Endodermal cell (in vitro differentiated cells): ENCODE measurements around the gene ATG16L2. TPM values are rescaled to one million over a fixed set of nuclear protein-coding genes. Genes with fewer than 3 reads are reported as not detected.

ENCODE experiments used
- DNase-seq: peaks from one replicate; pipeline ENCODE4 v3.0.0-alpha.2; 2017
- H3K27ac ChIP-seq: 2 replicates; pipeline ENCODE4 v1.5.1; 2013; ENCODE audit warnings: mild to moderate bottlenecking, low read depth, low read length, moderate library complexity
- H3K27me3 ChIP-seq: 2 replicates; pipeline ENCODE4 v1.6.1; 2013; ENCODE audit warnings: mild to moderate bottlenecking, low read length, moderate library complexity; ENCODE audit not compliant: insufficient read depth, control insufficient read depth, poor library complexity, severe bottlenecking
- H3K36me3 ChIP-seq: 2 replicates; pipeline ENCODE4 v1.7.0; 2013; ENCODE audit warnings: mild to moderate bottlenecking, low read length, moderate library complexity; ENCODE audit not compliant: control insufficient read depth, insufficient read depth
- H3K4me1 ChIP-seq: one replicate; pipeline ENCODE4 v1.7.0; 2013; ENCODE audit warnings: low read length; ENCODE audit not compliant: control insufficient read depth, insufficient read depth
- H3K4me3 ChIP-seq: 2 replicates; pipeline ENCODE4 v1.5.1; 2013; ENCODE audit warnings: mild to moderate bottlenecking, low read length, moderate library complexity
- H3K9ac ChIP-seq: 2 replicates; pipeline ENCODE4 v1.6.1; 2013; ENCODE audit warnings: mild to moderate bottlenecking, low read length, moderate library complexity; ENCODE audit not compliant: poor library complexity, severe bottlenecking; ENCODE audit errors: extremely low read depth
- H3K9me3 ChIP-seq: 2 replicates; pipeline ENCODE4 v1.6.1; 2013; ENCODE audit warnings: mild to moderate bottlenecking, low read length, moderate library complexity; ENCODE audit not compliant: control insufficient read depth
- H3K27ac Mint-ChIP-seq: 2 replicates; pipeline ENCODE4 v1.8.0; 2020; ENCODE audit warnings: mixed read lengths
- H3K27me3 Mint-ChIP-seq: 2 replicates; pipeline ENCODE4 v1.8.0; 2021; ENCODE audit warnings: mild to moderate bottlenecking, mixed read lengths; ENCODE audit not compliant: insufficient read depth
- H3K36me3 Mint-ChIP-seq: 2 replicates; pipeline ENCODE4 v1.8.0; 2020; ENCODE audit warnings: low read depth, mixed read lengths
- H3K4me1 Mint-ChIP-seq: 2 replicates; pipeline ENCODE4 v1.8.0; 2020; ENCODE audit warnings: mixed read lengths
- H3K4me3 Mint-ChIP-seq: 2 replicates; pipeline ENCODE4 v1.8.0; 2020; ENCODE audit warnings: mild to moderate bottlenecking, moderate library complexity, mixed read lengths
- H3K9me3 Mint-ChIP-seq: 2 replicates; pipeline ENCODE4 v1.8.0; 2020; ENCODE audit warnings: mild to moderate bottlenecking, mixed read lengths
- CTCF ChIP-seq: fragments of 200-600 bp; sonication (generic); conservative IDR thresholded peaks from 2 replicates; pipeline ENCODE4 v1.5.0; 2021; ENCODE audit warnings: antibody characterized with exemption, mild to moderate bottlenecking
- WGBS, 2 experiments: methylation state at CpG; one replicate each; pipeline versions ENCODE4 v1.1.5 to v1.1.7; 2013; ENCODE audit warnings: missing lambda C conversion rate in 2 of 2, mixed read lengths in 1 of 2; ENCODE audit not compliant: insufficient coverage in 1 of 2, insufficient read length in 1 of 2; 5-methylcytosine and 5-hydroxymethylcytosine counted together
- total RNA-seq, 2 donors: library from RNA; stranded (reverse); fragmentation: NEBNext Ultra II Directional in 1 of 2; extraction: Animal tissue kit (Norgen Biotek cat#: 25700) in 1 of 2; gene quantifications; 2 replicates in 1 of 2; 3 replicates in 1 of 2; pipeline ENCODE4 v1.2.1, GENCODE V29; 2021

The ATG16L2 gene
- total RNA-seq, 2 donors from 2014 or later = 32.2 to 34.2 TPM

DNA sequence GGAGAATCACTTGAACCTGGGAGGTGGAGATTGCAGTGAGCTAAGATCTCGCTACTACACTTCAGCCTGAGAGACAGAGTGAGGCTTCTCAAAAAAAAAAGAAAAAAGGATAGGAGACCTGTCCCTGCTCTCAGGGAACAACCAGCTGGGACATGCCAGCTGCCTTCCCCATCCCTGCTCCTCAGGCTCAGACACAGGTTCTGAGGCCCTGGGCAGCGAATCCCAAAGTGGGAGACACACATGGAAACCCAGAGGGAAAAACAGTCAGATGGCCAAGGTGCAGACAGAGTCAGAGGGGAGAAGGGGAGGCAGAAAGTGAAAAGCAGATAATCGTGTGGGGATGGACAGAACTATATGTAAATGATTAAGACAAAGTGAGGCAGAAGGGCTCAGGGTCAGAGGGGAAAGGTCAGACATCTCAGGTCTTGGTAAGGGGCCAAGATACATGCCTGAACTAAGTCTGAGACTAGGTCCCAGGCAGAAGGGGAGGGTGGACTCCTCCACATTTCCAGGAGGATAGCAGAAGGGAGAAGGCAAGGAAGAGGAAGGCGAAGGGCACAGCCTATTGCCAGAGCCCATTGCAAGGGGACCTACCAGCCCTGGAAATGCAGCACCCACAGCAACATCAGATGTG lies 34.6 kb upstream of the ATG16L2 start:
- H3K9me3 Mint-ChIP-seq = no peaks in the 10 kb centered on the region
- peaks cover 5% of the 10 kb centered on the region for H3K36me3 Mint-ChIP-seq
- Histone ChIP-seq H3K4me1 (peaks cover 4% of the 10 kb centered on the region), H3K9ac (no peak overlapping the region), H3K36me3 (no peaks in the 10 kb centered on the region), H3K27ac (no peak overlapping the region), H3K9me3 (no peaks in the 10 kb centered on the region), H3K27me3 (peaks cover 14% of the 10 kb centered on the region), H3K4me3 (no peak overlapping the region)
- 89 to 90% methylated on average over 3 to 4 of the region's 4 CpGs for WGBS, 2 experiments
- peak overlapping the region; percentile 65 for H3K4me3 Mint-ChIP-seq
- H3K27ac Mint-ChIP-seq = no peak overlapping the region
- peaks cover 7% of the 10 kb centered on the region for H3K27me3 Mint-ChIP-seq
- H3K4me1 Mint-ChIP-seq = peaks cover 11% of the 10 kb centered on the region
- DNase-seq = no peak
- no peak for TF ChIP-seq CTCF

DNA sequence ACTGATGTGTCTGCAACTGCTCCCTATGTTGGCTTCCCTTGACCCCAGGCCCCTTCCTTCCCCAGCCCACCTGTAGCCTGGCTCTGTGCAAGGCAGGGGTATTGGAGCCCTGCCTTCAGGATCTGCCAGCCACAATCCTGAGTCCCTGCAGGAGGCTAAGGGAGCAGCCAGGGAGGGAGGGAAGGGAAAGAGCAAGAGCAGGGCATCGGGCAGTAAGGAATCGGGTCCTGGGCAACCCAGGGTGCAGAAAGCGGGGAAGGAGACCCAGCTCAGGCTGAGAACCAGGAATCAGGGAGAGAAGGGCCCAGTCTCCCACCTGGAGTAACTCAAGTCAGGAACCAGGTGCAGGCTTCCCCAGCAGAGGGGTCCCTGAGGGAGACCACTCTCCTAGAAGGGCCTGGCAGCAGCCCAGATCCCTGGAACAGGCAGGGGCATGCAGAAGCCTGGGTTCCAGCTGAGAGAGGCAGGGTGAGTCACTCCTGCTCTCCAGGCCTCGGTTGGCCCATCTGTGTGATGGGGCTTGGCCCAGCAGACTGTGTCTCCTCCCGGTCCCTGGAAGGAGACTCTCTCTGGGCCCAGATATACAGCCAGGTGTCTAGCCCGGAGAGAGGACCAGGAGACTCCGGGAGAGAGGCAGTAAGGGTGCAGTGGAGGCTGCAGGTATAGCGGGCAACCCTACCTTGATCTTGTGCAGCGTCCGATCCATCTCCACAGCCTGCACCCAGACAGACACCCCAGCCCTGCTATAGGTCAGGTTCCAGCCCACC lies 33.7 kb upstream of the ATG16L2 start:
- DNase-seq = peak; percentile 51
- 78 to 88% methylated on average over 8 to 10 of the region's 10 CpGs for WGBS, 2 experiments
- Histone ChIP-seq H3K4me3 (peak overlapping the region; percentile 69), H3K9me3 (no peaks in the 10 kb centered on the region), H3K4me1 (peaks cover 4% of the 10 kb centered on the region), H3K36me3 (no peaks in the 10 kb centered on the region), H3K27me3 (peaks cover 14% of the 10 kb centered on the region), H3K9ac (no peak overlapping the region), H3K27ac (no peak overlapping the region)
- H3K4me1 Mint-ChIP-seq = peaks cover 11% of the 10 kb centered on the region
- H3K9me3 Mint-ChIP-seq = no peaks in the 10 kb centered on the region
- TF ChIP-seq CTCF = no peak
- peaks cover 7% of the 10 kb centered on the region for H3K27me3 Mint-ChIP-seq
- H3K27ac Mint-ChIP-seq = no peak overlapping the region
- H3K4me3 Mint-ChIP-seq = peak overlapping the region; percentile 65
- peaks cover 4% of the 10 kb centered on the region for H3K36me3 Mint-ChIP-seq

- Mint-ChIP-seq H3K9me3 (no peaks in the 10 kb centered on the region), H3K4me3 (peak overlapping the region; percentile 65), H3K27me3 (peaks cover 7% of the 10 kb centered on the region), H3K27ac (no peak overlapping the region), H3K4me1 (peaks cover 11% of the 10 kb centered on the region), H3K36me3 (no peaks in the 10 kb centered on the region)
- WGBS, 2 experiments = 28 to 29% methylated on average over 13 to 17 of the region's 17 CpGs
- H3K9me3 ChIP-seq = no peaks in the 10 kb centered on the region
- no peak for TF ChIP-seq CTCF
- H3K9ac ChIP-seq = no peak overlapping the region
- H3K36me3 ChIP-seq = no peaks in the 10 kb centered on the region
- H3K4me1 ChIP-seq = peaks cover 4% of the 10 kb centered on the region
- peaks cover 14% of the 10 kb centered on the region for H3K27me3 ChIP-seq
- no peak overlapping the region for H3K27ac ChIP-seq
- H3K4me3 ChIP-seq = peak overlapping the region; percentile 69
- peak; percentile 74 for DNase-seq
Observed at GRCh38 chr11:72781063-72781312, 33.2 kb upstream of the ATG16L2 start.
